Measurements from ENCODE around the gene PPP1R37. TPM values are rescaled to one million over a fixed set of nuclear protein-coding genes. Genes with fewer than 3 reads are reported as not detected.

Gene PPP1R37
- total and polyA plus RNA-seq, 2 of the 13 experiments (the other 11 are each of a cell fraction or from before 2014, with no cell fraction given), result 9.0 to 14.3 TPM

- TF ChIP-seq, protein P1, sequence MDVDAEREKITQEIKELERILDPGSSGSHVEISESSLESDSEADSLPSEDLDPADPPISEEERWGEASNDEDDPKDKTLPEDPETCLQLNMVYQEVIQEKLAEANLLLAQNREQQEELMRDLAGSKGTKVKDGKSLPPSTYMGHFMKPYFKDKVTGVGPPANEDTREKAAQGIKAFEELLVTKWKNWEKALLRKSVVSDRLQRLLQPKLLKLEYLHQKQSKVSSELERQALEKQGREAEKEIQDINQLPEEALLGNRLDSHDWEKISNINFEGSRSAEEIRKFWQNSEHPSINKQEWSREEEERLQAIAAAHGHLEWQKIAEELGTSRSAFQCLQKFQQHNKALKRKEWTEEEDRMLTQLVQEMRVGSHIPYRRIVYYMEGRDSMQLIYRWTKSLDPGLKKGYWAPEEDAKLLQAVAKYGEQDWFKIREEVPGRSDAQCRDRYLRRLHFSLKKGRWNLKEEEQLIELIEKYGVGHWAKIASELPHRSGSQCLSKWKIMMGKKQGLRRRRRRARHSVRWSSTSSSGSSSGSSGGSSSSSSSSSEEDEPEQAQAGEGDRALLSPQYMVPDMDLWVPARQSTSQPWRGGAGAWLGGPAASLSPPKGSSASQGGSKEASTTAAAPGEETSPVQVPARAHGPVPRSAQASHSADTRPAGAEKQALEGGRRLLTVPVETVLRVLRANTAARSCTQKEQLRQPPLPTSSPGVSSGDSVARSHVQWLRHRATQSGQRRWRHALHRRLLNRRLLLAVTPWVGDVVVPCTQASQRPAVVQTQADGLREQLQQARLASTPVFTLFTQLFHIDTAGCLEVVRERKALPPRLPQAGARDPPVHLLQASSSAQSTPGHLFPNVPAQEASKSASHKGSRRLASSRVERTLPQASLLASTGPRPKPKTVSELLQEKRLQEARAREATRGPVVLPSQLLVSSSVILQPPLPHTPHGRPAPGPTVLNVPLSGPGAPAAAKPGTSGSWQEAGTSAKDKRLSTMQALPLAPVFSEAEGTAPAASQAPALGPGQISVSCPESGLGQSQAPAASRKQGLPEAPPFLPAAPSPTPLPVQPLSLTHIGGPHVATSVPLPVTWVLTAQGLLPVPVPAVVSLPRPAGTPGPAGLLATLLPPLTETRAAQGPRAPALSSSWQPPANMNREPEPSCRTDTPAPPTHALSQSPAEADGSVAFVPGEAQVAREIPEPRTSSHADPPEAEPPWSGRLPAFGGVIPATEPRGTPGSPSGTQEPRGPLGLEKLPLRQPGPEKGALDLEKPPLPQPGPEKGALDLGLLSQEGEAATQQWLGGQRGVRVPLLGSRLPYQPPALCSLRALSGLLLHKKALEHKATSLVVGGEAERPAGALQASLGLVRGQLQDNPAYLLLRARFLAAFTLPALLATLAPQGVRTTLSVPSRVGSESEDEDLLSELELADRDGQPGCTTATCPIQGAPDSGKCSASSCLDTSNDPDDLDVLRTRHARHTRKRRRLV (CRISPR knock-in tag; IDR thresholded peaks at IDR 0.05), result no peak
- TF ChIP-seq PREB (CRISPR knock-in tag; IDR thresholded peaks at IDR 0.05) (0 out of 2 replicates have a peak, but pooled peaks have one; percentile 61), TCF12 (IDR thresholded peaks at IDR 0.05) (no peak), TCF12 (CRISPR knock-in tag; IDR thresholded peaks at IDR 0.05) (no peak), ETV5 (CRISPR knock-in tag; IDR thresholded peaks at IDR 0.05; ENCODE audit: borderline replicate concordance) (no peak; the same call in 1 of the 2 replicates), TEAD3 (CRISPR knock-in tag; optimal IDR thresholded peaks at IDR 0.05; ENCODE audit: borderline replicate concordance) (peak; percentile 51), GABPB1 (CRISPR knock-in tag; IDR thresholded peaks at IDR 0.05) (no peak; the same call in 1 of the 2 replicates), ETV6 (CRISPR knock-in tag; conservative IDR thresholded peaks at IDR 0.05) (no peak), SAP130 (CRISPR knock-in tag; IDR thresholded peaks at IDR 0.05; ENCODE audit: low read depth) (peak; percentile 86), SAFB2 (CRISPR knock-in tag; IDR thresholded peaks at IDR 0.05; ENCODE audit: borderline replicate concordance, low read depth) (no peak), ATF6 (CRISPR knock-in tag; conservative IDR thresholded peaks at IDR 0.05) (no peak), NBN (conservative IDR thresholded peaks at IDR 0.05) (no peak), HNF4G (IDR thresholded peaks at IDR 0.05; ENCODE audit: borderline replicate concordance, low read depth, low read length) (no peak), HNF4G (CRISPR knock-in tag; IDR thresholded peaks at IDR 0.05; ENCODE audit: borderline replicate concordance, low read depth) (peak; percentile 25; the same call in 1 of the 2 replicates), ZNF781 (CRISPR knock-in tag; IDR thresholded peaks at IDR 0.05; ENCODE audit: borderline replicate concordance, not compliant biosample characterization) (no peak), ZFP62 (CRISPR knock-in tag; IDR thresholded peaks at IDR 0.05) (no peak), KDM6A (CRISPR knock-in tag; IDR thresholded peaks at IDR 0.05; ENCODE audit: low read depth) (peak; percentile 69), POLR2A (IDR thresholded peaks at IDR 0.05; ENCODE audit: insufficient read depth in 1 of 2, low read depth in 2 of 2, low read length in 2 of 2) (peak; percentile 51 to 68), HDAC2 (CRISPR knock-in tag; IDR thresholded peaks at IDR 0.05) (peak; percentile 12; the same call in 1 of the 2 replicates)
- TF ChIP-seq, protein P2, sequence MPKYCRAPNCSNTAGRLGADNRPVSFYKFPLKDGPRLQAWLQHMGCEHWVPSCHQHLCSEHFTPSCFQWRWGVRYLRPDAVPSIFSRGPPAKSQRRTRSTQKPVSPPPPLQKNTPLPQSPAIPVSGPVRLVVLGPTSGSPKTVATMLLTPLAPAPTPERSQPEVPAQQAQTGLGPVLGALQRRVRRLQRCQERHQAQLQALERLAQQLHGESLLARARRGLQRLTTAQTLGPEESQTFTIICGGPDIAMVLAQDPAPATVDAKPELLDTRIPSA (CRISPR knock-in tag; IDR thresholded peaks at IDR 0.05; ENCODE audit: borderline replicate concordance), result no peak
- TF ChIP-seq, protein P3, sequence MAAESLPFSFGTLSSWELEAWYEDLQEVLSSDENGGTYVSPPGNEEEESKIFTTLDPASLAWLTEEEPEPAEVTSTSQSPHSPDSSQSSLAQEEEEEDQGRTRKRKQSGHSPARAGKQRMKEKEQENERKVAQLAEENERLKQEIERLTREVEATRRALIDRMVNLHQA (CRISPR knock-in tag; IDR thresholded peaks at IDR 0.05), result no peak
Measured at GRCh38 chr19:45097776-45098520, 5.0 kb downstream of the PPP1R37 start (continued).

All from HepG2 (cell line).